Measurements from ENCODE around the gene PGAP3. TPM values are rescaled to one million over a fixed set of nuclear protein-coding genes. Genes with fewer than 3 reads are reported as not detected.

The PGAP3 gene
- total and polyA plus RNA-seq, 2 of the 4 experiments (the other 2 are of a cell fraction): 4.3 to 9.8 TPM

- no peak overlapping the region for H2AFZ ChIP-seq (replicated peaks; ENCODE audit: low read length, poor library complexity)
- no peak overlapping the region for H3K18ac ChIP-seq (ENCODE audit: low read depth, low read length)
- H2BK120ac ChIP-seq (ENCODE audit: low read depth, low read length): no peak overlapping the region
- H3K79me1 ChIP-seq (ENCODE audit: low read depth in 1 of 2, low read length in 2 of 2): no peaks in the 10 kb centered on the region
- CTCF ChIA-PET: interaction anchor here (1.3 to 2.8 kb wide), 3 partner anchors 14 to 51 kb away, joined by 3 to 11 read pairs (median 3); partner anchors contain the start of gene PGAP3
- intact Hi-C loops (cut with micrococcal nuclease): loop anchor here (1.0 kb wide), 1 partner anchor 50 kb away; no protein-coding TSS in a partner anchor
- no peak overlapping the region for H3K4me2 ChIP-seq (ENCODE audit: low read depth, low read length)
- H3K9ac ChIP-seq (ENCODE audit: low read depth, low read length): no peak overlapping the region
- DNase-seq: no peak
- in situ Hi-C loops (cut with MboI; ENCODE audit: low sequenced_read_pairs): no loop called here
- H4K91ac ChIP-seq (ENCODE audit: insufficient read depth, low read depth, low read length): no peak overlapping the region
- H3K27me3 ChIP-seq (ENCODE audit: control insufficient read depth, insufficient read depth, low read length): peaks cover 35% of the 10 kb centered on the region
- no peak overlapping the region for H2BK5ac ChIP-seq (ENCODE audit: low read depth, low read length, poor library complexity, severe bottlenecking)
- no peaks in the 10 kb centered on the region for H3K9me3 ChIP-seq (ENCODE audit: control insufficient read depth, insufficient read depth, low read length)
- no peak overlapping the region for H2AK9ac ChIP-seq (replicated peaks; ENCODE audit: low read depth, low read length, poor library complexity)
- BruUV-seq (replicated peaks): no TSS peak
- 0 out of 2 replicates have a peak, but pooled peaks cover 3% of the 10 kb centered on the region for H3K9me1 ChIP-seq (ENCODE audit: insufficient read depth, low read length)
- H2BK15ac ChIP-seq (ENCODE audit: low read depth, low read length): no peak overlapping the region
- H3K4me3 ChIP-seq (ENCODE audit: insufficient read depth, low read depth, low read length): no peak overlapping the region
- no peak overlapping the region for H4K5ac ChIP-seq (ENCODE audit: low read depth, low read length)
- peaks cover 8% of the 10 kb centered on the region for H3K4me1 ChIP-seq (ENCODE audit: control insufficient read depth, insufficient read depth, low read length)
- peaks cover 4% of the 10 kb centered on the region; the same call in 1 of the 2 replicates for H3K36me3 ChIP-seq (ENCODE audit: control insufficient read depth, insufficient read depth, low read length)
- no peak for ATAC-seq (ENCODE audit: low read depth)
- H3K23ac ChIP-seq (ENCODE audit: low read depth, low read length): no peak overlapping the region
- no peaks in the 10 kb centered on the region for H4K20me1 ChIP-seq (ENCODE audit: insufficient read depth, low read length)
- no peak overlapping the region for H3K27ac ChIP-seq (ENCODE audit: insufficient read depth, low read length)
- H3K56ac ChIP-seq (ENCODE audit: extremely low read depth, insufficient read depth, low read length): no peak overlapping the region
- H2BK20ac ChIP-seq (ENCODE audit: low read depth, low read length): no peak overlapping the region
- no peak overlapping the region for H3K14ac ChIP-seq (replicated peaks; ENCODE audit: low read depth, low read length)
- POLR2A ChIA-PET (ENCODE audit: unreplicated experiment): no interaction called here
- H4K8ac ChIP-seq (ENCODE audit: low read depth in 2 of 2, low read length in 2 of 2): no peak overlapping the region
- no peak overlapping the region for H2AK5ac ChIP-seq (ENCODE audit: low read depth, low read length)
- no peak for TF ChIP-seq CEBPB (IDR thresholded peaks at IDR 0.05; ENCODE audit: low read depth, low read length)
- no peak for TF ChIP-seq SMC3 (IDR thresholded peaks at IDR 0.05; ENCODE audit: low read depth, low read length)
- no peak for TF ChIP-seq CHD1 (IDR thresholded peaks at IDR 0.05; ENCODE audit: low read depth, low read length)
- no peak for TF ChIP-seq NFE2L2 (IDR thresholded peaks at IDR 0.05; ENCODE audit: low read depth, low read length)
- no peak for TF ChIP-seq CTCF (conservative IDR thresholded peaks at IDR 0.05; ENCODE audit: low read depth, low read length)
- no peak for TF ChIP-seq MXI1 (IDR thresholded peaks at IDR 0.05; ENCODE audit: borderline replicate concordance, low read depth, low read length)
- TF ChIP-seq FOS (IDR thresholded peaks at IDR 0.05; ENCODE audit: low read depth, low read length): no peak
- no peak for TF ChIP-seq RFX5 (IDR thresholded peaks at IDR 0.05; ENCODE audit: low read depth, low read length)
- TF ChIP-seq ELK1 (IDR thresholded peaks at IDR 0.05; ENCODE audit: borderline replicate concordance, low read depth, low read length): no peak
- TF ChIP-seq POLR2A (IDR thresholded peaks at IDR 0.05; ENCODE audit: low read depth, low read length): no peak
- no peak for TF ChIP-seq BHLHE40 (IDR thresholded peaks at IDR 0.05; ENCODE audit: low read depth, low read length)
- no peak for TF ChIP-seq MAFK (IDR thresholded peaks at IDR 0.05; ENCODE audit: low read depth, low read length)
- TF ChIP-seq USF2 (IDR thresholded peaks at IDR 0.05; ENCODE audit: low read depth, low read length): no peak
- 76% methylated on average over 6 of the region's 15 CpGs; no CpG with 5 or more reads in 1 of the 2 experiments for WGBS, 2 experiments (ENCODE audit: extremely low coverage in 2 of 2, insufficient read length in 1 of 2)
- no peak overlapping the region for H3K4ac ChIP-seq (ENCODE audit: low read depth, low read length)
- dilution Hi-C loops (cut with HindIII; ENCODE audit: low sequenced_read_pairs, unreplicated experiment): no loop called here
Observed at GRCh38 chr17:39672522-39673334, 15.1 kb downstream of the PGAP3 start.

All from IMR-90 (cell line).